HG03095 (cell line): ENCODE measurements around the gene DNM3.

Experiments used
- ATAC-seq: cut with Tn5 transposase; IDR thresholded peaks from one replicate; pipeline ENCODE4 v1.9.1; 2021; ENCODE audit warnings: moderate library complexity; ENCODE audit not compliant: unreplicated experiment

Gene DNM3

GRCh38 chr1:172163498-172164215 lies 322.4 kb downstream of the DNM3 start:
- ATAC-seq, result no peak

- no peak for ATAC-seq
Observed at GRCh38 chr1:172165403-172165802, 324.1 kb downstream of the DNM3 start.

GRCh38 chr1:172167796-172168596 lies 326.7 kb downstream of the DNM3 start:
- no peak for ATAC-seq

- ATAC-seq, result no peak
Observed at GRCh38 chr1:172168597-172168872, 327.2 kb downstream of the DNM3 start.

GRCh38 chr1:172169836-172170235 lies 328.5 kb downstream of the DNM3 start:
- ATAC-seq, result no peak

GRCh38 chr1:172172352-172172831 lies 331.1 kb downstream of the DNM3 start:
- ATAC-seq, result no peak

GRCh38 chr1:172176206-172176605 lies 334.9 kb downstream of the DNM3 start:
- ATAC-seq, result no peak

- ATAC-seq, result no peak
Observed at GRCh38 chr1:172177849-172178248, 336.6 kb downstream of the DNM3 start.

GRCh38 chr1:172178886-172179285 lies 337.6 kb downstream of the DNM3 start:
- no peak for ATAC-seq

GRCh38 chr1:172179918-172180317 lies 338.6 kb downstream of the DNM3 start:
- no peak for ATAC-seq

- peak; percentile 63 for ATAC-seq
Observed at GRCh38 chr1:172180501-172181285, 339.4 kb downstream of the DNM3 start.

GRCh38 chr1:172184506-172185191 lies 343.4 kb downstream of the DNM3 start:
- peak; percentile 2 for ATAC-seq

GRCh38 chr1:172185211-172185610 lies 343.9 kb downstream of the DNM3 start:
- peak; percentile 56 for ATAC-seq

GRCh38 chr1:172185996-172186395 lies 344.7 kb downstream of the DNM3 start:
- no peak for ATAC-seq

- ATAC-seq, result no peak
Observed at GRCh38 chr1:172201572-172201971, 360.3 kb downstream of the DNM3 start.

- no peak for ATAC-seq
Observed at GRCh38 chr1:172203135-172203823, 362.0 kb downstream of the DNM3 start.

- ATAC-seq, result no peak
Observed at GRCh38 chr1:172203902-172204301, 362.6 kb downstream of the DNM3 start.

GRCh38 chr1:172206256-172206655 lies 365.0 kb downstream of the DNM3 start:
- ATAC-seq, result no peak

GRCh38 chr1:172208635-172209034 lies 367.3 kb downstream of the DNM3 start:
- ATAC-seq, result no peak

GRCh38 chr1:172211221-172211620 lies 369.9 kb downstream of the DNM3 start:
- ATAC-seq, result no peak
